Chondrocyte (in vitro differentiated cells): ENCODE data around the gene DCP2. TPM values are rescaled to one million over a fixed set of nuclear protein-coding genes. Genes with fewer than 3 reads are reported as not detected.

Experiments
- DNase-seq: peaks from one replicate; pipeline ENCODE4 v3.0.0; 2021; ENCODE audit warnings: mixed read lengths, low spot score
- H3K27ac Mint-ChIP-seq: one replicate; pipeline ENCODE4 v1.8.0; 2021; ENCODE audit warnings: mild to moderate bottlenecking, moderate library complexity, mixed read lengths; ENCODE audit not compliant: unreplicated experiment
- H3K27me3 Mint-ChIP-seq: 2 replicates; pipeline ENCODE4 v1.8.0; 2021; ENCODE audit warnings: low read depth, mixed read lengths
- H3K36me3 Mint-ChIP-seq: 2 replicates; pipeline ENCODE4 v1.8.0; 2021; ENCODE audit warnings: low read depth, mixed read lengths
- H3K4me1 Mint-ChIP-seq: 2 replicates; pipeline ENCODE4 v1.8.0; 2021; ENCODE audit warnings: low read depth, mild to moderate bottlenecking, mixed read lengths
- H3K4me3 Mint-ChIP-seq: one replicate; pipeline ENCODE4 v1.8.0; 2021; ENCODE audit warnings: mild to moderate bottlenecking, moderate library complexity, mixed read lengths; ENCODE audit not compliant: unreplicated experiment
- H3K9me3 Mint-ChIP-seq: 2 replicates; pipeline ENCODE4 v1.8.0; 2021; ENCODE audit warnings: low read depth, mixed read lengths
- CTCF ChIP-seq: fragments of 200-600 bp; sonication (generic); IDR thresholded peaks from 2 replicates; pipeline ENCODE4 v1.5.0; 2021; ENCODE audit warnings: antibody characterized with exemption, mild to moderate bottlenecking, moderate library complexity
- total RNA-seq: library from RNA; stranded (reverse); gene quantifications from 3 replicates; pipeline ENCODE4 v1.2.1, GENCODE V29; 2021

Gene DCP2
- total RNA-seq, 1 donor from 2014 or later = 40.1 TPM

GRCh38 chr5:112986224-112986623, 9.6 kb downstream of the DCP2 start:
- no peak overlapping the region for H3K4me3 Mint-ChIP-seq
- DNase-seq = no peak
- no peak for TF ChIP-seq CTCF
- H3K27ac Mint-ChIP-seq = no peak overlapping the region
- no peaks in the 10 kb centered on the region for H3K27me3 Mint-ChIP-seq
- H3K4me1 Mint-ChIP-seq = peaks cover 22% of the 10 kb centered on the region
- peaks cover 3% of the 10 kb centered on the region for H3K36me3 Mint-ChIP-seq
- H3K9me3 Mint-ChIP-seq = no peaks in the 10 kb centered on the region

- H3K36me3 Mint-ChIP-seq = peaks cover 2% of the 10 kb centered on the region
- no peaks in the 10 kb centered on the region for H3K27me3 Mint-ChIP-seq
- H3K4me3 Mint-ChIP-seq = no peak overlapping the region
- peak overlapping the region; percentile 45 for H3K27ac Mint-ChIP-seq
- H3K4me1 Mint-ChIP-seq = peaks cover 11% of the 10 kb centered on the region
- no peaks in the 10 kb centered on the region for H3K9me3 Mint-ChIP-seq
- peak; percentile 97 for TF ChIP-seq CTCF
- DNase-seq = no peak
Observed at GRCh38 chr5:112995764-112996618, 19.4 kb downstream of the DCP2 start.

- Mint-ChIP-seq H3K36me3 (peaks cover 5% of the 10 kb centered on the region), H3K27me3 (no peaks in the 10 kb centered on the region), H3K9me3 (no peaks in the 10 kb centered on the region), H3K4me3 (no peak overlapping the region), H3K27ac (peak overlapping the region; percentile 45), H3K4me1 (peaks cover 11% of the 10 kb centered on the region)
- DNase-seq = no peak
- no peak for TF ChIP-seq CTCF
Observed at GRCh38 chr5:112996830-112997374, 20.3 kb downstream of the DCP2 start.

GRCh38 chr5:112998296-112998695, 21.7 kb downstream of the DCP2 start:
- Mint-ChIP-seq H3K27me3 (no peaks in the 10 kb centered on the region), H3K4me3 (no peak overlapping the region), H3K36me3 (peaks cover 8% of the 10 kb centered on the region), H3K9me3 (no peaks in the 10 kb centered on the region), H3K4me1 (peaks cover 11% of the 10 kb centered on the region), H3K27ac (no peak overlapping the region)
- no peak for TF ChIP-seq CTCF
- DNase-seq = no peak

GRCh38 chr5:113000466-113000865, 23.9 kb downstream of the DCP2 start:
- no peak overlapping the region for H3K4me3 Mint-ChIP-seq
- peaks cover 11% of the 10 kb centered on the region for H3K4me1 Mint-ChIP-seq
- DNase-seq = no peak
- no peaks in the 10 kb centered on the region for H3K27me3 Mint-ChIP-seq
- H3K9me3 Mint-ChIP-seq = no peaks in the 10 kb centered on the region
- TF ChIP-seq CTCF = no peak
- H3K27ac Mint-ChIP-seq = no peak overlapping the region
- peaks cover 12% of the 10 kb centered on the region for H3K36me3 Mint-ChIP-seq
